ENCODE results near the gene PPP1R12A. TPM values are rescaled to one million over a fixed set of nuclear protein-coding genes. Genes with fewer than 3 reads are reported as not detected.

The PPP1R12A gene
- total and polyA plus RNA-seq, 11 donors: 16.8 to 77.8 (median 50.2) TPM

DNA sequence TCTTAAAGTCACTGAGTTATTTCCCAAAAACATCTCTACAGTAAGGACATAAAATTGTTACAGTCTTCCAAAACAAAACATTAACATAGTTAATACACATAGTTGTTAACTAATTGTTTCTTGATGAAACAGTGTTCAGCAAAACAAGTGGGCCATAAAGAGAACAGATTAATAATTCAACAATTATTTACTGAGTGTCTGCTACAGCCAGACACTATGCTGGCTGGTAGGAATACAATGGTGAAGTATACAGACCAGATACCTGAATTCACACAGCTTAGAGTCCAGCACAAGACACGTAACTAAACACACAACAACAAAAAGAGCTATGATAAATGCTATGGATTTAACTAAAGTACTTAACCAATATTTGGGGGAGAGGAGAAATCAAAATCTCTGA, 47.0 kb downstream of the PPP1R12A start:
- TF ChIP-seq POLR2A (IDR thresholded peaks at IDR 0.05): no peak
- TF ChIP-seq, protein P1, sequence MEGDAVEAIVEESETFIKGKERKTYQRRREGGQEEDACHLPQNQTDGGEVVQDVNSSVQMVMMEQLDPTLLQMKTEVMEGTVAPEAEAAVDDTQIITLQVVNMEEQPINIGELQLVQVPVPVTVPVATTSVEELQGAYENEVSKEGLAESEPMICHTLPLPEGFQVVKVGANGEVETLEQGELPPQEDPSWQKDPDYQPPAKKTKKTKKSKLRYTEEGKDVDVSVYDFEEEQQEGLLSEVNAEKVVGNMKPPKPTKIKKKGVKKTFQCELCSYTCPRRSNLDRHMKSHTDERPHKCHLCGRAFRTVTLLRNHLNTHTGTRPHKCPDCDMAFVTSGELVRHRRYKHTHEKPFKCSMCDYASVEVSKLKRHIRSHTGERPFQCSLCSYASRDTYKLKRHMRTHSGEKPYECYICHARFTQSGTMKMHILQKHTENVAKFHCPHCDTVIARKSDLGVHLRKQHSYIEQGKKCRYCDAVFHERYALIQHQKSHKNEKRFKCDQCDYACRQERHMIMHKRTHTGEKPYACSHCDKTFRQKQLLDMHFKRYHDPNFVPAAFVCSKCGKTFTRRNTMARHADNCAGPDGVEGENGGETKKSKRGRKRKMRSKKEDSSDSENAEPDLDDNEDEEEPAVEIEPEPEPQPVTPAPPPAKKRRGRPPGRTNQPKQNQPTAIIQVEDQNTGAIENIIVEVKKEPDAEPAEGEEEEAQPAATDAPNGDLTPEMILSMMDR (IDR thresholded peaks at IDR 0.05): no peak
- peaks cover 0 to 6% (median 0%) of the 10 kb centered on the region in 12 donors for H3K9me3 ChIP-seq
- peak overlapping the region in 1 of 12 donors; percentile 30 for H3K27ac ChIP-seq
- ATAC-seq: no peak
- intact Hi-C loops (cut with DNase I): loop anchor here in 7 of 10 donors (5.0 to 10.0 kb wide), 5 partner anchors 44 to 387 kb away; no protein-coding TSS in a partner anchor
- H3K4me3 ChIP-seq: no peak overlapping the region
- H3K36me3 ChIP-seq: no peaks in the 10 kb centered on the region
- H3K27me3 ChIP-seq: no peaks in the 10 kb centered on the region
- H3K4me1 ChIP-seq: peaks cover 0 to 84% (median 59%) of the 10 kb centered on the region in 12 donors
- no peak for DNase-seq
- WGBS, 4 donors: 87 to 94% (median 91%) methylated on average over 1 of the region's 1 CpG

- intact Hi-C loops (cut with DNase I): loop anchor here in 7 of 10 donors (5.0 to 10.0 kb wide), 5 partner anchors 45 to 388 kb away; no protein-coding TSS in a partner anchor
- no peak overlapping the region for H3K27ac ChIP-seq
- DNase-seq: no peak
Measured at GRCh38 chr12:79886917-79887519, 47.9 kb downstream of the PPP1R12A start.

GRCh38 chr12:79885911-79886490, 48.9 kb downstream of the PPP1R12A start:
- no peak for DNase-seq
- no peaks in the 10 kb centered on the region for H3K36me3 ChIP-seq
- TF ChIP-seq, protein P1 (IDR thresholded peaks at IDR 0.05): no peak
- no peak for TF ChIP-seq POLR2A (IDR thresholded peaks at IDR 0.05)
- no peak overlapping the region for H3K4me3 ChIP-seq
- 58 to 67% (median 63%) methylated on average over 3 of the region's 3 CpGs for WGBS, 4 donors
- peak overlapping the region in 4 of 12 donors; percentile 5 to 45 (median 21) for H3K27ac ChIP-seq
- H3K27me3 ChIP-seq: no peaks in the 10 kb centered on the region
- peak in 1 of 4 donors; percentile 16 for ATAC-seq
- H3K9me3 ChIP-seq: no peaks in the 10 kb centered on the region
- H3K4me1 ChIP-seq: peaks cover 0 to 90% (median 65%) of the 10 kb centered on the region in 12 donors
- intact Hi-C loops (cut with DNase I): loop anchor here in 7 of 10 donors (5.0 to 10.0 kb wide), 5 partner anchors 46 to 389 kb away; no protein-coding TSS in a partner anchor

More at GRCh38 chr12:79886917-79887519, 47.9 kb downstream of the PPP1R12A start:
- no peak for TF ChIP-seq POLR2A (IDR thresholded peaks at IDR 0.05)
- TF ChIP-seq, protein P1 (IDR thresholded peaks at IDR 0.05): peak; percentile 33 to 66 (median 56)
- H3K4me3 ChIP-seq: no peak overlapping the region
- ATAC-seq: peak in 2 of 4 donors; percentile 63 to 69
- H3K27me3 ChIP-seq: no peaks in the 10 kb centered on the region
- peaks cover 0 to 90% (median 60%) of the 10 kb centered on the region in 12 donors for H3K4me1 ChIP-seq
- H3K36me3 ChIP-seq: no peaks in the 10 kb centered on the region
- 67 to 78% (median 73%) methylated on average over 3 of the region's 3 CpGs for WGBS, 4 donors
- peaks cover 0 to 6% (median 0%) of the 10 kb centered on the region in 12 donors for H3K9me3 ChIP-seq

DNA sequence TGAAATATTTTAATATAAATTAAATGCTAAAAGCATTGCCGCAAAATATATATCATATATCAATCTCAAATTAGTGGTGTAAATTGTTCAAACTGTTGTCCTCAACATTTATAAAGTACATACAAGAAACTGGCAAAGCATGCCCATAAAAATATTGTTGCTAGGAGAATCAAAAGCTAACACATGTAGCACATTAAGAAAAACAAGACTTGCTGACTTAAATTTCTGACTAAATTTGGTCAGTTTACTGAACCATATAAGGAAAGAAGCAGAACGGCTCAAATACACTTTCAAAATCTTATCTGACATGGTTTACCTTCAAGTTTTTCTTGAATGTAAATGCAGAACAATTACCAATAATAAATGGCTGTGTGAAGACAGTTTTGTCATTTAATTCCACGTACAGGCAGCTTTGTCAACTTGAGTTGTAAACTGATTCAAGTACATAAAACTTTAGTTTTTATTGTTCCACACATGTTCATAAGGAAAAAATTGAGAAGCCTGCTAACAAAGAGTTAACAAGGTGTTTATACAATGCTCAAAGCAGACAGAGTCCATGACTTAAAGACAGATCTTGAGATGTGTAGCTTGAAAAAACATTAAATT, 50.4 kb downstream of the PPP1R12A start:
- TF ChIP-seq POLR2A (IDR thresholded peaks at IDR 0.05): no peak
- TF ChIP-seq, protein P1 (IDR thresholded peaks at IDR 0.05): no peak
- ATAC-seq: no peak
- no peaks in the 10 kb centered on the region for H3K9me3 ChIP-seq
- no peaks in the 10 kb centered on the region for H3K36me3 ChIP-seq
- no peak for DNase-seq
- 73 to 80% (median 74%) methylated on average over 3 of the region's 3 CpGs for WGBS, 4 donors
- H3K4me1 ChIP-seq: peaks cover 0 to 89% (median 59%) of the 10 kb centered on the region in 12 donors
- intact Hi-C loops (cut with DNase I): loop anchor here in 7 of 10 donors (5.0 to 10.0 kb wide), 5 partner anchors 48 to 390 kb away; no protein-coding TSS in a partner anchor
- H3K4me3 ChIP-seq: no peak overlapping the region
- peak overlapping the region in 2 of 12 donors; percentile 2 to 45 for H3K27ac ChIP-seq
- no peaks in the 10 kb centered on the region for H3K27me3 ChIP-seq
